Mononuclear cell (primary cell): ENCODE measurements around the gene WDR12. TPM values are rescaled to one million over a fixed set of nuclear protein-coding genes. Genes with fewer than 3 reads are reported as not detected.
"Not testable (repeated sequence)": the region's sequence is repeated elsewhere in the genome, so short reads cannot be mapped to it uniquely, and the experiment has no call there.

Experiments
- H3K27me3 ChIP-seq: 2 replicates; pipeline ENCODE4 v1.6.0; 2011; ENCODE audit warnings: low read length, control low read depth; ENCODE audit not compliant: insufficient read depth
- H3K4me1 ChIP-seq: 2 replicates; pipeline ENCODE4 v1.5.1; 2011; ENCODE audit warnings: mild to moderate bottlenecking, low read length, control low read depth; ENCODE audit not compliant: insufficient read depth
- H3K4me3 ChIP-seq: 2 replicates; pipeline ENCODE4 v1.5.1; 2011; ENCODE audit warnings: mild to moderate bottlenecking, low read length, moderate library complexity
- H3K9me3 ChIP-seq: 2 replicates; pipeline ENCODE4 v1.5.1; 2011; ENCODE audit warnings: low read depth, mild to moderate bottlenecking, control low read depth, low read length
- total RNA-seq: library from RNA; depleted of rRNA; stranded (reverse); fragments of >200 nt; gene quantifications from one replicate; pipeline ENCODE4 v1.2.3, GENCODE V29; 2012

The WDR12 gene
- total RNA-seq, 1 donor = 4.2 TPM

- no peaks in the 10 kb centered on the region for H3K9me3 ChIP-seq
- H3K27me3 ChIP-seq = no peaks in the 10 kb centered on the region
- H3K4me3 ChIP-seq = peak overlapping the region; percentile 66
- peaks cover 23% of the 10 kb centered on the region for H3K4me1 ChIP-seq
Observed at GRCh38 chr2:202911203-202911511, 316 bp downstream of the WDR12 start.

GRCh38 chr2:202910698-202911097 is 775 bp downstream of the WDR12 start:
- Histone ChIP-seq H3K4me3 (peak overlapping the region; percentile 66), H3K4me1 (peaks cover 23% of the 10 kb centered on the region), H3K27me3 (no peaks in the 10 kb centered on the region), H3K9me3 (no peaks in the 10 kb centered on the region)

DNA sequence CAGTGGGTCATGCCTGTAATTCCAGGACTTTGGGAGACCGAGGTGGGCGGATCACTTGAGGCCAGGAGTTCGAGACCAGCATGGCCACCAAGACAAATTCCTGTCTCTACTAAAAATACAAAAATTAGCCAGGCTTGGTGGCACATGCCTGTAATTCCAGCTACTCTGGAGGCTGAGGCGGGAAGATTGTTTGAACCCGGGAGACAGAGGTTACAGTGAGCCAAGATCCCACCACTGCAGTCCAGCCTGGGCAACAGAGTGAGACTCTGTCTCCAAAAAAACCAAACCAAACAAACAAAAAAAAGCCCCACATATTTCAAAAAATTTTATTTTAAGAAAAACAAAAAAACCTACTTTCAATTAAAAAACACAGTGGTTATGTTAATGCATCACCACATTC is 1.2 kb downstream of the WDR12 start:
- not testable (repeated sequence) for H3K9me3 ChIP-seq, H3K27me3 ChIP-seq, H3K4me3 ChIP-seq
- H3K4me1 ChIP-seq = peaks cover 23% of the 10 kb centered on the region

- Histone ChIP-seq H3K4me3 (no peak overlapping the region), H3K4me1 (peaks cover 23% of the 10 kb centered on the region), H3K9me3 (no peaks in the 10 kb centered on the region), H3K27me3 (no peaks in the 10 kb centered on the region)
Observed at GRCh38 chr2:202909394-202910192, 1.9 kb downstream of the WDR12 start.

DNA sequence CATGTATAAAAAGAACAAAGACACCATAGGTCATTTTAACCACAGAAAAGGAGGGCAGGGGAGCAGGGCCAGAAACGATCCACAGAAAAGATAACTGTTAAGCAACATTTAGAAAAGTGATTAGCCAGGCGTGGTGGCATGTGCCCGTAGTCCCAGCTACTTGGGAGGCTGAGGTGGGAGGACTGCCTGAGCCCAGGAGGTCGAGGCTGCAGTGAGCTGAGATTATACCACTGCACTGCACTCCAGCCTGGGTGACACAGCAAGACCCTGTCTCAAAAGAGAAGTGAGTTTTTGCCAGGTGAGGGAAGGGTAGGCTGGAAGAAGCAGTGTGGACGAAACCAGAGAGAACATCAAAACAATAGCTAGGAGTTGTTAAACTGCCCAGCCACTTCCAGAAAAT is 3.3 kb downstream of the WDR12 start:
- Histone ChIP-seq H3K4me3 (no peak overlapping the region), H3K9me3 (no peaks in the 10 kb centered on the region), H3K27me3 (no peaks in the 10 kb centered on the region), H3K4me1 (peaks cover 22% of the 10 kb centered on the region)

DNA sequence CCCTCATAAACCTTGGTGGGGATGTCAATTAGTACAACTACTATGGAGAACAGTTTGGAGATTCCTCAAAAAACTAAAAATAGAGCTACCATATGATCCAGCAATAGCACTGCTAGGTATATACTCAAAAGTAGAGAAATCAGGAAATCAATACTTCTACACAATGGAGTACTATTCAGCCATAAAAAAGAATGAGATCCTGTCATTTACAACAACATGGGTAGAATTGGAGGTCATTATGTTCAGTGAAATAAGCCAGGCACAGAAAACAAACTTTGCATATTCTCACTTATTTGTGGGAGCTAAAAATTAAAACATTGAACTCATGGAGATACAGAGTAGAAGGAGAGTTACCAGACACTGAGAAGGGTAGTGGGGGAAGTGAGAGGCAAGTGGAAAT is 6.0 kb downstream of the WDR12 start:
- H3K9me3 ChIP-seq, H3K4me3 ChIP-seq, H3K4me1 ChIP-seq: not testable (repeated sequence)

DNA sequence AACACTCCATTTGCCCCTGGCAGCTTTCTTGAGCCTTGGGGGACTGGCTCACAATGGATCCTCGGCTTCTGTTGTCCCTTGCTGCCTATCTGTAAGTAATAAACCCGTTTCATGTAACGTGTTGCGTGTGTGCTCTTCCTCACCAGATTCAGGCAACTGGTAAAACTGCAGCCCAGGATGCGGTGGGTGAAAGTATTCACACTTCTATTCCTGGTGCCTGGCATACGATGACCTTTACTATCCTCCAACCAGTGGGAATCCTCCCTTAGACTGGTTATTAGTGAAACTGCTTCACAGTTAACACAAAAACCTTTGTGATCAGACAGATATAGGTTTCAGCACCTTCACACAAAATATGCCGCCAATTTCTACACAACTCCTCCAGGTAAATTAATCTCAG is 26.3 kb downstream of the WDR12 start:
- Histone ChIP-seq H3K4me3 (no peak overlapping the region), H3K4me1 (no peaks in the 10 kb centered on the region), H3K9me3 (no peaks in the 10 kb centered on the region), H3K27me3 (no peaks in the 10 kb centered on the region)

More for the DNA sequence above, 6.0 kb downstream of the WDR12 start:
- not testable (repeated sequence) for H3K27me3 ChIP-seq

DNA sequence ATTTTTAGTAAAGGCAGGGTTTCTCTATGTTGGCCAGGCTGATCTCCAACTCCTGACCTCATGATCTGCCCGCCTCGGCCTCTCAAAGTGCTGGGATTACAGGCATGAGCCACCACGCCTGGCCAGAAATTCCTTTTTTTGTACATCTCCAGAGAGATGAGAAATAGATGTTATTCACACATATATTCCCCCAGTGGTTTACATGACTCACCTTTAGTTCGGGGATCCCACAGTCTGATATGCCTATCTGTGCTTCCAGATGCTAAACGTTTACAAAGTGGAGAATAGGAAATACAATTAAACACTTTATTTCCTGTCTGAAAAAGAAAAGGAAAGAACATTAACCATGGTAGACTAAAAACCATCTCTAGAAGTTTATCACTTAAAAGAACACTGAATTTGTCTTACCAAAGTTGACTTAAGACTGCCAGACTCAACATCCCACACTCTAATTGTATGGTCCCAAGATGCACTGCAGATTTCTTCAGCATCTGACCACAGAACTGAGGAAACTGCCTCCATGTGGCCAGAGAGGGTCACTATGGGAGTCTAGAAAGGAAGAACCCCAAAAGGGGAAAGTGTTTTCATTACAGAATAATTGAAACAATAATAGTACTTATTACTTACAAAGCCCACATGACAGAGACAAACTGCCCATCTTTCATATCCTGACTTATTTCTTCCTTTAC is 27.3 kb downstream of the WDR12 start:
- no peaks in the 10 kb centered on the region for H3K9me3 ChIP-seq
- no peaks in the 10 kb centered on the region for H3K4me1 ChIP-seq
- no peaks in the 10 kb centered on the region for H3K27me3 ChIP-seq
- no peak overlapping the region for H3K4me3 ChIP-seq

DNA sequence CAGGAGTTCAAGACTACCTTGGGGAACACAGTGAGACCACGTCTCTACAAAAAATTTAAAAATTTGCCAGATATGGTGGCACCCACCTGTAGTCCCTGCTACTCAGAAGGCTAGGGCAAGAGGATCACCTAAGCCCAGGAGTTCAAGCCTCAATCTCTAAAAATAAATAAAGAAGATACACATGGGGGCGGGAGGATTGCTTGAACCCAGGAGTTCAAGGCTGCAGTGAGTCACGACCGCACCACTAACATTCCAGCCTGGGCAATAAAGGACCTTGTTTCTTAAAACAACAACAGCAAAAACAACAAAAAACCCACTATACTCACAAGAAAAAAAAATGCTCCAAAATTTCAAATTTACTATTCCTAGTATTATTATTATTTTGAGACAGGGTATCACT is 29.9 kb downstream of the WDR12 start:
- H3K9me3 ChIP-seq = no peaks in the 10 kb centered on the region
- H3K4me3 ChIP-seq = no peak overlapping the region
- H3K27me3 ChIP-seq = no peaks in the 10 kb centered on the region
- H3K4me1 ChIP-seq = no peaks in the 10 kb centered on the region

GRCh38 chr2:202877699-202878098 is 33.8 kb downstream of the WDR12 start:
- H3K4me3 ChIP-seq = no peak overlapping the region
- H3K4me1 ChIP-seq = no peaks in the 10 kb centered on the region
- no peaks in the 10 kb centered on the region for H3K9me3 ChIP-seq
- no peaks in the 10 kb centered on the region for H3K27me3 ChIP-seq

DNA sequence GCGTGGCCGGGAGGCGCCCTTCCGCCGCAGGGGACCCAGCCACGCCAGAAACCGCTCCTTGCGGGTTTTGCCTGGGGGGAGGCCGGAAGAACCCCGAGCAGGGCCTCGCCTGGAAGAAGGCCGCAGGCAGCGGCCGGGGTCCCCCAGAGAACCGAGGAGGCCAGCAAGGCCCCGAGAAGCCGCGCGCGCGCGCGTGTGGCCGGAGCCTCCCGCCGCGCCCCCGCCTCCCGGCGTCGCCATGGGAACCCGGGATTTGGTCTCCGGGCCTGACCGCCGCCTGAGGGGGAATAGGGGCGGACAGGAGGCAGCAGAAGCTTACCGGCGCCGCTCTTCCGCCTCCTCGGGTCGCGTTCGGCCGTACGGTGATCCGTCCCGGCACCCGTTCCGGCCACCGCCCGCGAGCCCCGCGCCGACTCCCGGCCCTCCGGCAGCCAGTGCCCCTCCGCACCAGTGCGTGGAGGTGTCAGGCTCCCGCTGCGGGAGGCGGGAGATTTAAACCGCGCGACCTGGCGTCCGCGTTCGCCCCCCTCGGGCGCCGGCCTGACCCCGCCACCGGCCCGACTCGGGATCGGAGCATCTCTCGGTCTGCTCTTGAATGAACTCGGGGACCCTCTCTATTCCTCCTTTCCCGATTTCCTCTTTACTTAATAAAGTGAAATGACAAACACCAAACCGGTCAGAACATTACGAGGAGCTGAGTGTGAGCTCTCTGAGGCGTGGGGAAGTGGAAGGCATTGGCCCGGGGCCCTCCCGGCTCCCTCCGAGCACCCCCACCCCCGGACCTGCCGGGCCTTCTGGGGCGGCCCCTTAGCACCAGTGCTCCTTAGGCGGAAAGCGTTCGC is 40.0 kb downstream of the WDR12 start, which contains the start of gene ICA1L:
Gene ICA1L, minus strand, starts transcription at position 467 of the 842 bp plus-strand sequence. CDS start 42,757 bp downstream, outside the sequence.
- Histone ChIP-seq H3K27me3 (no peaks in the 10 kb centered on the region), H3K4me3 (peak within 1 kb of the TSS; percentile 70), H3K4me1 (peaks cover 5% of the 10 kb centered on the region), H3K9me3 (no peaks in the 10 kb centered on the region)

- no peaks in the 10 kb centered on the region for H3K9me3 ChIP-seq
- peaks cover 5% of the 10 kb centered on the region for H3K4me1 ChIP-seq
- H3K4me3 ChIP-seq = peak overlapping the region; percentile 70
- no peaks in the 10 kb centered on the region for H3K27me3 ChIP-seq
Observed at GRCh38 chr2:202870431-202871299, 40.8 kb downstream of the WDR12 start.

DNA sequence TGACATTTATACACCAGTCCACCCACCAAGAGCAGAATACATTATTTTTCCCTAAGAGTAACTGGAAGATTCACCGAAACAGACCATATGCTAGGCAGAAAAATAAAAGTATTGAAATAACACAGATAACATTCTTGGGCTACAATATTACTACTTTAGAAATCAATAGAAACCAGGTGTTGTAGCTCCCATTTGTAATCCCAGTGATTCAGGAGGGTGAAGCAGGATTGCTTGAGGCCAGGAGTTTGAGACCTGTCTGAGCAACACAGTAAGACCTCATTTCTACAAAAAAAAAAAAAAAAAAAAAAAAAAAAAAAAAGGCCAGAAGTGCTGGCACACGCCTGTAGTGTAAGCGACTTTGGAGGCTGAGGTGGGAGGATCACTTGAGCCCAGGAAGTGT is 49.5 kb downstream of the WDR12 start:
- Histone ChIP-seq H3K4me1 (no peaks in the 10 kb centered on the region), H3K27me3 (no peaks in the 10 kb centered on the region), H3K4me3 (no peak overlapping the region), H3K9me3 (no peaks in the 10 kb centered on the region)

DNA sequence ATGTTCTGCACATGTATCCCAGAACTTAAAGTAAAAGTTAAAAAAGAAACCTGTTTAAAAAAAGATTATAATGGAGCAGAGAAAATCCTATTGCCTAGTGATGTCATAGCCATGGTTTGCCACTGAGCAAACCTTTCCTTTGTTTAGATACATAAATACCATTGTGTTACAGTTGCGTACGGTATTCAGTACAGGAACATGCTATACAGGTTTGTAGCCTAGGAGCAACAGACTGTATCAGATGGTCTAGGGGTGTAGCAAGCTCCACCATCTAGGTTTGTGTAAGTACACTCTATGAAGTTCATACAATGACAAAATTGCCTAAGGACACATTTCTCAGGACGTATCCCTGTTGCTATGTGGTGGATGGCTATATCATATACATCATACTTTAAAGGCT is 52.9 kb downstream of the WDR12 start:
- Histone ChIP-seq H3K27me3 (no peaks in the 10 kb centered on the region), H3K4me1 (no peaks in the 10 kb centered on the region), H3K9me3 (no peaks in the 10 kb centered on the region), H3K4me3 (no peak overlapping the region)
